AML-193 (cell line): Measurements from ENCODE around the gene DOCK4.
A peak's percentile ranks its signal among the peaks of the same experiment; 100 is the strongest.

Experiments used
- DNase-seq, 2 experiments: peaks; one replicate each; lab custom pipeline; 2025; lab: John Stamatoyannopoulos, UW

Gene DOCK4

DNA sequence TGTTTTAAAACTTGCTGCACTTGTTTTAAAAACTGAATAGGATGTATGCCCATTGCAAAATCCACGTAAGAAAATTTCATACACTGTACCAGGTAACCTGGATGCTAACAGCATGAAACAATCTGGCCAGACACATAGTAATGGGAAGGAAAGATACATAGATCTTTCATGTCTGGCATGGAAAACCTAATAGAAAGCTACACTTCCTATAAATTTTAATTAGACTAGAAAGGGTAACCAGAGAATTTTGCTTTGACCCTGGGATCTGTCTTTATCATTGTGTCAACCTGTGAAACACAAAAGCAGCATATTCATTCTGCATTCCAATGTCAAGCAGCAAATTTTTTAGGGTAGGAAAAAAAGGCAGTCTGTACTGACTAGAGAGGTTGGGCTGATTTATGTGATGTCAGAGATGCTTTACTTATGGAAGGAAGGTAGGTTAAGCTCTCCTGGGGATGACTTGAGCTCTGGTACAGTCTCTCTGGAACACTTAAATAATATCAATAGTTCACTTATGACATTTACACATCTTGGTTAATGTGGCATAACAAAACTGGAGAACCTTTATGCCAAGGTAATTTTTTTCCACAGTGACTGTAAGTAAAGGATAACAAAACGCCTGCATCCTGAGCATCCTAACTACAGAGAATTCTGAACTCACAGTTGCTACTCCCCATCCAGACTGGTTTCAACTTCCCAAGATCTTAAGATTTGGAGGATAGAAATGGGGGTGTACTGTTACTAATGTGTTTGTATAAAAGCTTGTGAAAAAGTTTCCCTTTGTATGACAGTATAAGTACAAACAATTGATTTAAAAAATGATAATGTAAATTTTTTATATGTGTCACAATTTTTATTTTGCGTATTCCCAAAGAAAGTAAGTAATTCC is 44.7 kb downstream of the DOCK4 start:
- no peak for DNase-seq

GRCh38 chr7:112160771-112161150 is 45.4 kb downstream of the DOCK4 start:
- DNase-seq = no peak

GRCh38 chr7:112160130-112160770 is 45.9 kb downstream of the DOCK4 start:
- no peak for DNase-seq

DNA sequence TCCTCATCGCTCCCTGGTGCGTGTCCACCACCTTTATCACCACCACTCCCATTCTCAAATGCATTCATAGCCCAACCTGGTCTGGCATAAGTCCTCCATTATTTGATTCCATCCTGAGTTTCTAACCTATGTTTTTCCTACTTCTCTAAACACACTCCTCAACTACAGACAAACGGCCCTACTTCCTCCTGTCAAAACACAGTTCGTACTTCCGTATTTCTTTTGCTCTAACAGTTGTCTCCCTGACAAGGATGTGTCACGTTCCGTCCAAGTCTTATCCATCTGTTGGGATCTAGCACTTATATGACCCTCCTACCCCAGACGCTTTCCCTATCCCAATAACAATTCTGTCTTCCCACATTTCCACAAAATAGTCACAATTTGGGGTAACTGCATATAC is 46.8 kb downstream of the DOCK4 start:
- peak; percentile 69 to 85 for DNase-seq

- no peak for DNase-seq
These were observed 49.1 kb downstream of the DOCK4 start for GRCh38 chr7:112157072-112157471.

- DNase-seq = no peak
These were observed 49.8 kb downstream of the DOCK4 start for GRCh38 chr7:112156412-112156811.

- no peak for DNase-seq
These were observed 51.5 kb downstream of the DOCK4 start for GRCh38 chr7:112154690-112155089.

GRCh38 chr7:112152186-112152585 is 54.0 kb downstream of the DOCK4 start:
- no peak for DNase-seq

- DNase-seq = no peak
These were observed 55.2 kb downstream of the DOCK4 start for GRCh38 chr7:112150823-112151641.

DNA sequence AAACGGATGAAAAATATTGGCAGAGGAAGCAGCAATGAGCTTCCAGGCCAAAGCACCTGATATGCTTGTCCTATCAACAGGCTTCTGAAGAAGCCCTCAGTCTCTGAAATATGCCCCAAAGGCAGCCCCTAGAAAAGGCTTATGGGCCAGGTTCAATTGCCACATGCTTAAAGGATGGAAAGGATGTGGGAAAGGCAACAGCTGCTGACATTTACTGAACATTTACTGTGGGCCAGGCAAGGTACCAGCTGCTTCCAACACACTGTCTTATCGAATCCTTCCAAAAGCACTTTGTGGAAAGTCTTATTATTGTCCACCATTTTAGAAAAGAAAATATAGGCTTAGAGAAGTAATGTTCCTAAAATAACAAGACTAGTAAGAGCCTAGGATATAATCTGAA is 56.5 kb downstream of the DOCK4 start:
- no peak for DNase-seq

DNA sequence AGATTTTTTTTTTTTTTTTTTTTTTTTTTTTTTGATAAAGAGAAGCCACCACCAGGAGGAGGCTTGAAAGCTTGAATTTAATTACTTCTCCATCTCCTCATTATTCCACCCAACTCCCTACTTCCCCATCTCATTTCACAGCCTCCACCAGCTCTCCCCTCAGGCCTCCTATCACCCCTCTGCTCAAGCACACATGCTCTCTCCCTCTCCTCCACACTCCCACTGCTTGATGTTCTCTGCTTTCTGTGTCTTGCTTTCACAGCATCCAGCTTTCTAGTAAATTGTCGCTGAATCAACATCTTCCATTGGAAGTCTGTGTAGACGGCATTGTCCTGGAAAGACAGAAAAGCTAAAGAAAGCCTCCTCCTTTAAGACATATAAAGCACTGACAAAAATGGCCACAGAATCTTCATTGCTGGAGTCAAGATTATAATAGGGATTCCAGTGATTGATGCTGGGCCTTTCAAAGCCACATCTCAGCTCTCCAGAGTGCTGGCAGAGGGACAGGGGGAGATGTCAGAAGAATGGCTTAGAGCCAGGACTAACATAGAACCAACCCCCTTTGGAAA is 58.3 kb downstream of the DOCK4 start:
- DNase-seq = no peak

- DNase-seq = no peak
These were observed 61.0 kb downstream of the DOCK4 start for GRCh38 chr7:112145206-112145605.

DNA sequence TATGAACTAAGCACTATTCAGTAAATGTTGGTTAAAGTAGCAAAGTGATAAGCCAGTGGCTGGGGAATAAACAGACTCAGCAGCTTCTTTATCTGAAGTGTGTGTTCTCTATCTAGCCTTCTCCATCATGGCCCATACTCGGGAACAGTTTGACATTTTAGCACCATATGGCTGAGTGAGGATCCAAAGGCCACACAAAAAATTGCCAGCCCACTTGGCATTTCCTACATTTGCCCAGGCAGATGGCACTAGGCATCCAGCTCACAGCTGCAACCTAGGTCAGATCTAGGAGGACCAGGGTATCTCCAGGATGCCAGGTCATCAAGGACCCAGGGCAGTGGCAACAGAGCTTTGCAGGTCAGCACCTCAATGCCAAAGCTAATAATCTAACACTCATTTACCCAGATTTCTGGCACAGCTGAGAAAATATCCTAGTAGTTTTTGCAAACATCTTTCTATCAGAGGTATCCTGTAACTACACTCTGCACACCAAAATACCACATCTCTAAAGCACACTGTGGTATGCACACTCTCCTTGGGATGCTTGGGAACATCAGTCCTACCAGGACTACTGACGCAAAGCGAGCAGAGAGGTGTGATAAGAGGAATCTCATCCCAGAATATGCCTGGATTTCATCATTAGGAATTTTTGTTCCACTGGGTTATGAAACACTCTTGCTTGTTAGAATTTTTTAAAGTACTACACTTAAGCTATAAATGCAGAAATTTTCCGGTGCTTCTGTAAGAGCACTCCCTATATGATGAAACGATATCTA is 61.7 kb downstream of the DOCK4 start:
- no peak for DNase-seq

- no peak for DNase-seq
These were observed 62.6 kb downstream of the DOCK4 start for GRCh38 chr7:112143582-112143981.

GRCh38 chr7:112143136-112143535 is 63.1 kb downstream of the DOCK4 start:
- DNase-seq = no peak

DNA sequence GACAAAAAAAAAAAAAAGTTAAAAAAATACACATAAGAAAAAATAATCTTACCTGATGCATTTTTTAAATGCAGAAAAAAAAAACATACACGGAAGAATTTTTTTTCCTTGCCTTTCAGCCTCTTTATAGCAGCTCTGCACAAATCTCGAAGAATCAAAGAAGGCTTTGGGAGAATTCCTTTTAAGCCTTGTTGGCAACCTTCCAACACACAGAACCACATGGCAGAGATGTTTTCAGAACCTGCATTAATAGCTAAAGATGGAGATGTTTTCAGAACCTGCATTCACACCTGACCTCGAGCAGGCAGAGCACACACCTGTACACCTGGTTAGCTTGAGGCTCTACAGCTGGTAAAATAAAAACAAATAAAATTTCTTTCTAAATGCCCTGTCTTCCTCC is 65.6 kb downstream of the DOCK4 start:
- no peak for DNase-seq

- DNase-seq = no peak
These were observed 67.3 kb downstream of the DOCK4 start for GRCh38 chr7:112138938-112139337.

DNA sequence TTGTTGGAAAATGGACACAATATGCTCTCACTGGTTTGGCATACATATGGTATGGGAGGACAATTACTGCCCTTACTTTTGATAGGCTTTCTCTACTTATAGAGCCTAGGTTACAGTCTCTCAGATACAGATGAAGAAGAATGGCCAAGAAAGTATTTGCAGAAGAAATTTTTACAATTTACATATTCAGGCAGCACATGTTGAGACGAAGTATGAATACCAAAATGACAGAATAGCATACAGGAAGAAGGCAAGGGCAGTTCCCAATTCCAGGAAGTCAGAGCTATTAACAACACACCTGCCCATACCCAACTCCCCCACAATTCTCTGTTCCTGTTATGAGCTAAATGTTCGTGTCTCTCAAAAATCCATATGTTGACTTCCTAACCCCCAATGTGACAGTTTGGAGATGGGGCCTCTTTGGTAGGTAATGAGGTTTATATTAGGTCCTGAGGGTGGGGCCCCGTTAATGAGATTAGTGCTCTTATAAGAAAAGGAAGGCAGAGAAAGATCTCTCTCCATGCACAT is 67.8 kb downstream of the DOCK4 start:
- no peak for DNase-seq

DNA sequence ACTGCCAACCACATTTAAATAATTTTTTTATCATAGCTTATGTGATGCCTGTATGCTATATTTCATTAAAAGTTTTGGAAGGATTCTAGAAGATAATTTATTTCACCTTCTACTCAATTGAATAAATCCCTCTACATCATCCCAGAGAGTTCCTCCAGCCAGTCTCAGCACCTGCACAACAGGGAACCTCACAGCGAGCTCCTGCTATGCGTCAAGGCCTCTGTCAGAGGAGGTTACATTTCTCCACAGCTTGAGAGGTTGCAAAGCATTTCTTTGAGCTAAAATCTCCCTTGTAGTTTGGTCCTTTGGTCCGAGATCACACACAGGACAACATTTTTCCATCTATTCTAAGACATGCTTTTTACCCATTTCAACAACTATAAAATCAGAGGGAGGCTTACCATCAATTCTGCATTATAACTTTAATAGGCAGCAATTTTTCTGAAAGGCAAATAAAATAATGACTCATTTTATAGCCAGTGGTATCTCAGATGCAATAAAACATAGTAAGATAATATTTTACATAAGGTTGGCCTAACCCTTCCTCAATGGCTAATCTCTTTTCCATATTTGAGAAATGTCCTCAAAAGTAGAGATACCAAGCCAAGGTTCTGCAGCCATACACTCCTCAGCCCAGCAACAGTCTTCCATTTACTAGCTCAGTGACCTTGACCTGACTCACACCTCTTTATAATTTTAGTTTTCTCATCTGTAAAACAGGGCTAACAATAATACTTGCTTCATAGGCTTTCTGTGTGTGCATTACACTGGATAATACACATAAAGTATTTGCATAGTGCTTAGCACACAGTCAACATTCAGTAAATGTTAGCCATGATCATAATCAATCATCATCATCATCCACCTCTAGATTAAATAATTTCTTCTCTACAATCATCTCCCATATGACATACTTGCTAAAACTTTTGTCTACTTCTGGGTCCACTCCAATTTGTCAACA is 68.8 kb downstream of the DOCK4 start:
- DNase-seq = no peak
